GM19438 (cell line): ENCODE data around the gene TUNAR.

ENCODE experiments used
- ATAC-seq: cut with Tn5 transposase; IDR thresholded peaks from one replicate; pipeline ENCODE4 v1.9.1; 2021; ENCODE audit warnings: low read depth; ENCODE audit not compliant: unreplicated experiment

TUNAR gene

DNA sequence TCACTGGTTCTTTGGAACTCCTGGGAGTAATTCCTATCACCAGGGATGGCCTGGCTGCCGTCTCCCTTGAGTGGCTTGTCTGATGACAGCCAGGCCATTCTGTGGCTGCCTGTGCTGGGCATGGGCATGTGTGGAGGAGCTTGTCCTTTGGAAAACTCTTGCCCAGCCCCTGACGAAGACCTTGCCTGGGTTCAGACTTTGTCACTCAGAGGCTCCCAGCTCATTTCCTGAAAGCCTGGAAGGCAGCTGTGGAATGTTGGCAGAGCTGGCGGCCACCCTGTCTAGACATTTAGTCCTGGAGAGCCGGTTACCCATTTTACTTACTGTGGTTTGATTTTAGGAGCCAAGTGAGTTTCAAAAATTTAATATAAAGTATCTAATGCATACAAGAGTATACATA is 34.0 kb downstream of the TUNAR start:
- no peak for ATAC-seq

DNA sequence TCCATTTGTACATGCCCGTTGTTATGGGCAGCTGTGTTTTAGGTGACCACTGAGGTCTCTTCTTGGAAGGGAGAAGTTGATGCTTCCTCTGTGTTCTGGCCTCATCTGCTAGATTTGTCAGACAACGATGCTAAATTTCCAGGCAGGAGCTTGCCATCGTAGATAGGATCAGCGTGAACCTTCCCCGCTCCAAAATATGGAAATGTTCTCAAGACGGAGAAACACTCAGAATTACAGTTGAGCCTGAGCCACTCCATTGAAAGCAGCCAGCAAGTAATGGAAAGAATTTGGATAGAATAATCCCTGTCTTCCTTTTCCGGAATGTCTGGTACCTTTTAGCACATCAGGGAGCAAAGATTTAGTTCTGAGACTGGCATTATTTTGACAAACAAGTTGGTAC is 34.8 kb downstream of the TUNAR start:
- ATAC-seq = no peak

GRCh38 chr14:95915330-95915729 is 38.7 kb downstream of the TUNAR start:
- ATAC-seq = no peak

GRCh38 chr14:95918466-95918865 is 41.8 kb downstream of the TUNAR start:
- no peak for ATAC-seq

- ATAC-seq = no peak
These were observed 44.3 kb downstream of the TUNAR start for GRCh38 chr14:95920769-95921438.

- ATAC-seq = no peak
These were observed 45.4 kb downstream of the TUNAR start for GRCh38 chr14:95922080-95922479.

- ATAC-seq = no peak
These were observed 52.1 kb downstream of the TUNAR start for GRCh38 chr14:95928751-95929150.

DNA sequence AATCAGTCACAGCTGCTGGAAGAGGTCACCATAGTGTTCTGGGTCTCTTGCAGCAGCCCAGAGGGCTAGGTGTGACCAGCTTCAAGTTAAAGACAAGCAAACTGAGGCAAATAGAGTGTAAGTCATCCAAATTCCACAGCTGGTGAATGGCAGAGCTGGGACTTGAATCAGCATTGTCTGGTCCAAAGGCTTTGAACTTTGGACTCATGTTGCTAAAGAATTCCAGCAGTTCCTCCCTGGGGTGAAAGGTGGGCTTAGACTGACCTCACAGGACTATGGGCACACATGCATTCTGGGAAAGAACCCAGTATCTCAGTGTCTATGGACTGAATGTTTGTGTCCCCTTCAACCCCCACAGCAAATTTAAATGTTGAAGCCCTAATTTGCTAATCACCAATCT is 54.8 kb downstream of the TUNAR start:
- no peak for ATAC-seq

GRCh38 chr14:95935228-95935822 is 58.7 kb downstream of the TUNAR start:
- no peak for ATAC-seq

GRCh38 chr14:95936041-95936440 is 59.4 kb downstream of the TUNAR start:
- no peak for ATAC-seq

GRCh38 chr14:95939335-95939734 is 62.7 kb downstream of the TUNAR start:
- ATAC-seq = no peak

DNA sequence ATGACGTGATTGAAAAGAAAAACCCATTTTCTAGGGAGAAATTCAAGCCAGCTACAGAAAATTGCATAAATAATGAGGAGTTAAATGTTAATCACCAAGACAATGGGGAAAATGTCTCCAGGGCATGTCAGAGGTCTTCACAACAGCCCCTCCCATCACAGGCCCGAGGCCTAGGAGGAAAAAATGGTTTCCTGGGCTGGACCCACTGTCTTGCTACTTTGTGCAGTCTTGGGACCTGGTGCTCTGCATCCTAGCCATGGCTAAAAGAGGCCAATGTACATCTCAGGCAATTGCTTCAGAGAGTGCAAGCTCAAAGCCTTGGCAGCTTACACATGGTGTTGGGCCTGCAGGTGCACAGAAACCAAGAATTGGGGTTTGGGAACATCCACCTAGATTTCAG is 65.3 kb downstream of the TUNAR start:
- no peak for ATAC-seq

DNA sequence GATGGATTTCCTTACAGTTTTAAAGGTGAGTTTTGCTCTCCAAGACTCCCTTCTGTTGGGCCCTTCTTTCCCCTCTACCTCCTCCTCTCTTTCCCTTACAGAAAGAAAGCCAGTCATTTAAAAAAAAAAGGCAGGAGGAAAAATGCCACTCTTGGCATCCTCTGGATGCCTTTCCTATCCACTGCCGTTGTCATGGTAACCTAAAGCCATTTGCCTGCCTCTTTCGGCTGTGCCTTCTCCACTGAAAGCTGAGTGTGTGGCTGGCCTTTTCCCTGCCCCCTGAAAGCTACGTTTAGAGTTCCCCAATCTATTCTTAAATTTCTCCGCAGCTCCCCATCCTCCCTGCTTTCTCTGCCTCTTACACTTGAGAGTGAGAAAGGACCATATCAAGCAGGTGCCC is 67.1 kb downstream of the TUNAR start:
- ATAC-seq = no peak

DNA sequence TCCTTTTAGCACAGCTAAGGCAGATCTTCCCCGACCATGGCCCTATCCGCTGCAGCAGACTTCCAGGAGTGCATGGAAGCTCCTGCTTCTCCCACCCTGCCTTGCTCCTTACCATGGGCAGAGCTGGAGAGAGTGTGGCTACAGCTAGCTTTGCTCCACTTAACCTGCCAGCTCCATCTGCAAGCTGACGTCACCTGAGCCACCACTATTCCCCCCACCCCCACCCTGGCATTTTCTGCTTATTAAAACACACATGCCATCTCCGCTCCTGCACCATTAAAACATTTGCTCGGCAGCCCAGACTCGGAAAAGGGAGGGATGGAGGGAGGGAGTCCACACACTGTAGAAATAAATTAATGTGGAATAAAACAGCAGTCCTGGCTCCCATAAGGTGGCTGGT is 67.8 kb downstream of the TUNAR start:
- no peak for ATAC-seq

GRCh38 chr14:95946867-95947266 is 70.2 kb downstream of the TUNAR start:
- no peak for ATAC-seq

DNA sequence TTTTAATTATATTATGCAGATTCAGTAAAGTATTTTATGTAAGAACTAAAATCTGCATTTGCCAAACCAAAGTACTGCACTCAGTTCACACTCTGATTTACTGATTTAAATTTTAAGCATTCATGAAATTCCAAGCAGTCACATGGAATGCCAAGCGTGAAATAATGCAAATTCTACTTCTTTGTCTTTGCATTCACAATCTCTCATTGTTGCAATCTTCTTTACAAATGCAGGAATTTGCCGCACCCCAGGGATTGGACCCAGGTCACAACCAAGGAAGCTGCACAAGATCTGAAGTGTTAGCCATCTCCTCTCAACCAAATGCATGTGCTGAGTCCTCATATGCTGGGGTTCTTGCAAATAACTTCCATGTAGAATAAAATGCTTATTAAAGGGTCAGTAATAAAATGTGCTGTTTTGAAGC is 71.9 kb downstream of the TUNAR start:
- no peak for ATAC-seq

GRCh38 chr14:95951359-95951758 is 74.7 kb downstream of the TUNAR start:
- ATAC-seq = no peak

DNA sequence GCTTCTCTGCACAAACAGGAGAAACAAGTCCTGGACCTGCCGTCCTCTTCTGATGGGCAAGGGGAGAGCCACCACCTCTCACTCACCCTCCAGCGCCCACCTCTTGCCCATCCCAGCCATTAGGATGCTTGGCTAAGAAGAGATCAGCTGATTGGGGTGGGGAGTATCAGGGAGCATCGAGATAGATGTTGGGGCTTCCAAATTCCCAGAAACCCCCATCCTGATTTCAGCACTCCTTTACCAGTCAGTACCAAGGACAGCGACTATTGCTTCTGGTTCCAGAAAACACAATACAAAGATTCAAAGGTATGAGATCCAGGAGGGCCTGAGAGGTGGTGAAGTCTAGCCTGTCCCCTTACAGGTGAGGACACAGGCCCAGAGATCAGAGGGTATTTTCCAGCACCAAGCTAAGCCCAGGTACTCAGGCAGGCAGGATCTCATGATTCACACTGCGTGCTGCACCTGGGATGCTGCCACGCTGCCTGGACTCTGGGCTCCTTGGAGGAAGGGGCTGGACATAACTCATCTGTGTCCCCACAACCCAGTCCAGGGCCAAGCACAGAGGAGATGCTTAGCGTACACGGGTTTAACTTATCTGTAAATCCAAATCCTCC is 76.6 kb downstream of the TUNAR start:
- ATAC-seq = no peak

DNA sequence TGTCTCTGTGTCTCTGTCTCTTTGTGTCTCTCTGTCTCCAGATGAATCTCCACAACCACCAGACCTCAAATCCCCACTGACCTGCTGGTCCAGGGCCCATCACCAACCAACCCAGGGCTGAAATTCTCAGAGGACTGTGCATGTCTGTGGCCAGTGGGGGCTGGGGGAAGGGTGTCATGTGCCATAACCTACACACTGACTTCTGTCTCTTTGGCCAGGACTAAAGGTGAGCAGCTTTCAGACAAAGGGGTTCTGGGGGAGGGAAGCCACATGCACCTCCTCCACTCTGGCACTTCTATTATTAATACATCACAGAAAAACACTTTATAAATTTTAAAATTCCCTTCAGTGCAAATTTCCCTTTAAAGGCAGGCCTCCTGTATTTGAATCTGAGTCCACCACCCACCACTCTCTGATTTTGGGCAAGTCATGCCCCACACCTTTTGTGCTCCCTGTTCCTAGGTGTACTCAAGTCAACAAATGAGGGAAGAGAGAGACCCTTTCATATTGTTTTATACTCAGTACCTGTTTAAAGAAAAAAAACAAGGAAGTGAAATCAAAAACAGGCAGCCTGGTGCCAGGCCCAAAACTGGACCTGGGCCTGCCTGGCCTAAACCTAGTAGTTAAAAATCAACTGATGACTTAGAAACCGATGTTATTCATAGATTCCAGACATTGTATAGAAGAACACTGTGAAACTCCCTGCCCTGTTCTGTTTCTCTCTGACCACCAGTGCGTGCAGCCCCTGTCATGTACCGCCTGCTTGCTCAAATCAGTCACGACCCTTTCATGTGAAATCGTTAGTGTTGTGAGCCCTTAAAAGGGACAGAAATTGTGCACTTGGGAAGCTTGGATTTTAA is 80.2 kb downstream of the TUNAR start:
- no peak for ATAC-seq

- ATAC-seq = no peak
These were observed 81.5 kb downstream of the TUNAR start for GRCh38 chr14:95958105-95958504.

DNA sequence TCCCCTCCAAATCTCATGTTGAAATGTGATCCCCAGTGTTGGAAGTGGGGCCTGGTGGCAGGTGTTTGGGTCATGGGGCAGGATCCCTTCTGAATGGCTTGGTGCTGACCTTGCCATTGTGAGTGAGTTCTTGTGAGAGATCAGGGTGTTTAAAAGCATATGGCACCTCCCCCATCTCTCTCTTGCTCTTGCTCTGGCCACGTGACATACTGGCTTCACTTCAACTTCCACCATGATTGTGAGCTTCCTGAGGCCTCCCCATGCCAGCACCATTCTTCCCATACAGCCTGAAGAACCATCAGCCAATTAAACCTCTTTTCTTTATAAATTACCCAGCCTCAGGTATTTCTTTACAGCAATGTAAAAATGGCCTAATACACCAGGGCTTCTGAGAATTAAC is 82.7 kb downstream of the TUNAR start:
- ATAC-seq = no peak
